ENCODE data around the gene PMIS2. TPM values are rescaled to one million over a fixed set of nuclear protein-coding genes. Genes with fewer than 3 reads are reported as not detected.

Gene PMIS2
- total RNA-seq, 1 donor from 2014 or later = not detected

DNA sequence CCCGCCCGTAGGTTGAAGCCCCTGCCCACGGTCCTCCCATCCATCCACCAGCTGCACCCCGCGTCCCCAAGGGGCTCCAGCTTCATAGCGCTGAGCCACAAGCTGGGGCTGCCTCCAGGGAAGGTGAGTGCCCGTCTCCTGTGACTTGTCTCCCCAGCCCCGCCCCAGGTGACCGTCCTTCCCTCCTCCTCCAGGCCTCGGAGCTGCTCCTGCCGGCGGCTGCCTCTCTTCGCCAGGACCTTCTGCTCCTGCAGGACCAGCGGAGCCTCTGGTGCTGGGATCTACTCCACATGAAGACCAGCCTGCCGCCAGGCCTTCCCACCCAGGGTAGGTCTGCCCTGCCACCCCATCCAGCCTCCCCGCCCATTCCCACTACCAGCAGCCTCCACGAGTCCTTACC, 34.0 kb downstream of the PMIS2 start:
- no peaks in the 10 kb centered on the region for H3K27me3 ChIP-seq (ENCODE audit: control insufficient read depth in 3 of 3, insufficient read depth in 3 of 3, low read length in 3 of 3)
- H3K9ac ChIP-seq (ENCODE audit: low read depth in 1 of 3, low read length in 3 of 3) = no peak overlapping the region
- H3K36me3 ChIP-seq (ENCODE audit: control insufficient read depth in 3 of 3, insufficient read depth in 3 of 3, low read length in 3 of 3) = peaks cover 13 to 20% (median 14%) of the 10 kb centered on the region in 3 donors

DNA sequence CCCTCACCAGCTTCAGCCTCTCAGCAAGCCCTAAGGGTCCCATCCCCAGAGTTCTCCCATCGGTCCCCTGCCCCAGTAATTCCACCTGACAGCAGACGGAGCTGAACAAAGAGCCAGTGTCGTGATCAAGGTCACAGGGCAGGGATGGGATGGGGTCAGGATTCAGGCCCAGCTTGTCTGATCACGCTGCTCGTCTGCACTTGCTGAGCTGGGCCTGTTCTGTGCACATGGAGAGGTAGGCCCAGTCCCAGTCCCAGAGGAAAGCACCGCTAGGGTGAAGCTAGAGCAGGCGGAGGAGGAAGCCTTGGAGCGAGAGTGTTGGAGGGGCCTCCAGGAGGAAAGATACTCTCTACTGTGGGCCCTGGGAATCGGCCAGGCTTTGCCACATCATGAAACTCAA, 35.7 kb downstream of the PMIS2 start:
- H3K36me3 ChIP-seq (ENCODE audit: control insufficient read depth in 3 of 3, insufficient read depth in 3 of 3, low read length in 3 of 3) = peaks cover 11 to 14% (median 13%) of the 10 kb centered on the region in 3 donors
- H3K4me1 ChIP-seq (ENCODE audit: control insufficient read depth in 3 of 3, insufficient read depth in 3 of 3, low read length in 3 of 3) = no peaks in the 10 kb centered on the region
- no peak overlapping the region for H3K9ac ChIP-seq (ENCODE audit: low read depth in 1 of 3, low read length in 3 of 3)
- no peaks in the 10 kb centered on the region for H3K27me3 ChIP-seq (ENCODE audit: control insufficient read depth in 3 of 3, insufficient read depth in 3 of 3, low read length in 3 of 3)
- no peaks in the 10 kb centered on the region for H3K9me3 ChIP-seq (ENCODE audit: control insufficient read depth in 3 of 3, low read length in 3 of 3)
- H3K4me3 ChIP-seq (ENCODE audit: low read length in 3 of 3) = no peak overlapping the region
- no peak overlapping the region for H3K27ac ChIP-seq (ENCODE audit: low read depth, low read length)

More for the DNA sequence above, 34.0 kb downstream of the PMIS2 start:
- Histone ChIP-seq H3K9me3 (ENCODE audit: control insufficient read depth in 3 of 3, low read length in 3 of 3) (no peaks in the 10 kb centered on the region), H3K4me1 (ENCODE audit: control insufficient read depth in 3 of 3, insufficient read depth in 3 of 3, low read length in 3 of 3) (no peaks in the 10 kb centered on the region), H3K4me3 (ENCODE audit: low read length in 3 of 3) (no peak overlapping the region), H3K27ac (ENCODE audit: low read depth, low read length) (no peak overlapping the region)

DNA sequence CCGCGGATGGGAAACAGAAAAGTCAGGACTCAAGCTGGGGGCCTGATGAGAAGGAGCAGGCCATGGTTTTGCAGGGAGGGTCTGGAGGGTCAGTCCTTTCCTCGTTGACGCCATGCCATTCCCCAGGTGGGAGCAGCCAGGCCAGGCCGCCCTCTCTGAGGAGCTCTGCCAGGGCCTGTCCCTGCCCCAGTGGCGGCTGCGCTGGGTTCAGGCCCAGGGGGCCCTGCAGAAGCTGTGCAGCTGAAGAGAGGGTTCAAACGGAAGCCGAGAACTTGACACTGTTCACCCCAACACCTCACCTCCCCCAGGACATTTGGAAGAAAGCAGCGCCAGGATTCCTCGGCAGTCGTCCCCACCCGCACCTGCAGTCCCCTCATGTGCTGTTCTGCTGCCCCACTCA, 36.8 kb downstream of the PMIS2 start:
- Histone ChIP-seq H3K36me3 (ENCODE audit: control insufficient read depth in 3 of 3, insufficient read depth in 3 of 3, low read length in 3 of 3) (peaks cover 6 to 11% (median 9%) of the 10 kb centered on the region in 3 donors), H3K4me1 (ENCODE audit: control insufficient read depth in 3 of 3, insufficient read depth in 3 of 3, low read length in 3 of 3) (peaks cover 0 to 2% (median 2%) of the 10 kb centered on the region in 3 donors), H3K9me3 (ENCODE audit: control insufficient read depth in 3 of 3, low read length in 3 of 3) (no peaks in the 10 kb centered on the region), H3K9ac (ENCODE audit: low read depth in 1 of 3, low read length in 3 of 3) (no peak overlapping the region), H3K4me3 (ENCODE audit: low read length in 3 of 3) (no peak overlapping the region), H3K27ac (ENCODE audit: low read depth, low read length) (no peak overlapping the region), H3K27me3 (ENCODE audit: control insufficient read depth in 3 of 3, insufficient read depth in 3 of 3, low read length in 3 of 3) (no peaks in the 10 kb centered on the region)

DNA sequence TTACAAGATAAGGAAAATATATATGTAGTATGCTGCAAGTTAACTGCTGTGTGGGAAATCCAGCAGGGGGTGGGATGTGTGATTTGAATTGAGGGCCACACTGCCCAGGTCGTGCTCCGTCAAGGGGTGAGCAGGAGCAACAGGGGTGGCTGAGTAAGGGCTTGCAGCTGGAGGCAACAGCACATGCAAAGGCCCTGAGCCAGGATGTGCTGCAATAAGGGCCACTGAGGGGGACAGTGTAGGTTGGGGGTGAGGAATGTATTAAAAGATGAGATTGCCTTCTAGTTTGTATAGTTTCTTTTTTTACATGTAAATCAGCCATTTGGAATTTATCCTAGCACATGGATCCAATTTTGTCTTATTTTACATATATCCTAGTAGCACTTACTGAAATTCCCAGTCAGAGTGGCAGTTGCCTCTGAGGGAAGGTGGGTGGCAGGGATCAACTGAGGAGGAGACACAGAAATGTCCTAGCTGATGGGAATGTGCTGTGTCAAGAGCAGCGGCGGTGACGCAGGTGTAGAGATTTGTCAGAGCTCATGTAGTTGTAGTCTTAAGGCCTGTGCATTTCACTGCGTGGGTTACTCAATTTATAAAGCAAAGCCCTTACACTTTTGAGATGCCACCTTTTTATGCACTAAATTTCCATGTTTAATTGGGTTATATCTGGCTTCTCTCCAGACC, 37.5 kb downstream of the PMIS2 start:
- Histone ChIP-seq H3K36me3 (ENCODE audit: control insufficient read depth in 3 of 3, insufficient read depth in 3 of 3, low read length in 3 of 3) (peaks cover 5 to 11% (median 7%) of the 10 kb centered on the region in 3 donors), H3K4me1 (ENCODE audit: control insufficient read depth in 3 of 3, insufficient read depth in 3 of 3, low read length in 3 of 3) (peaks cover 0 to 9% (median 7%) of the 10 kb centered on the region in 3 donors), H3K9me3 (ENCODE audit: control insufficient read depth in 3 of 3, low read length in 3 of 3) (no peaks in the 10 kb centered on the region), H3K4me3 (ENCODE audit: low read length in 3 of 3) (no peak overlapping the region), H3K9ac (ENCODE audit: low read depth in 1 of 3, low read length in 3 of 3) (no peak overlapping the region), H3K27me3 (ENCODE audit: control insufficient read depth in 3 of 3, insufficient read depth in 3 of 3, low read length in 3 of 3) (no peaks in the 10 kb centered on the region), H3K27ac (ENCODE audit: low read depth, low read length) (no peak overlapping the region)

DNA sequence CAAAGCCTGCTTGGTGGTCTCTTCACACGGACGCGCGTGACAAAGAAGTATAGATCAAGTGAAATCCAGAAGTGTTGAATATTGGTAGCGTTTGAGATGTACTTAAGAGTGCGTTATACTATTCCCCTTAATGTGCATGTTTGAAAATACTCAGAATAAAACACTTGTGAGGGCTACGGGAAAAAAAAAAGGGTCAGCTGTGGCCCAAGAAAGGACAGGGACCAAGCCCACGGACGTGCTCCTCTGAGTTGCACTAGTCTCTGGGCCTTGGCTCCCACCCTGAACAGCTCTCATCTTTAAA, 42.2 kb downstream of the PMIS2 start:
- H3K27me3 ChIP-seq (ENCODE audit: control insufficient read depth in 3 of 3, insufficient read depth in 3 of 3, low read length in 3 of 3) = no peaks in the 10 kb centered on the region
- H3K36me3 ChIP-seq (ENCODE audit: control insufficient read depth in 3 of 3, insufficient read depth in 3 of 3, low read length in 3 of 3) = peaks cover 29 to 31% (median 30%) of the 10 kb centered on the region in 3 donors
- H3K27ac ChIP-seq (ENCODE audit: low read depth, low read length) = peak overlapping the region; percentile 88
- H3K9ac ChIP-seq (ENCODE audit: low read depth in 1 of 3, low read length in 3 of 3) = peak overlapping the region; percentile 85 to 97 (median 90)
- peak overlapping the region; percentile 80 to 96 (median 94) for H3K4me3 ChIP-seq (ENCODE audit: low read length in 3 of 3)
- H3K4me1 ChIP-seq (ENCODE audit: control insufficient read depth in 3 of 3, insufficient read depth in 3 of 3, low read length in 3 of 3) = peaks cover 6 to 15% (median 14%) of the 10 kb centered on the region in 3 donors
- H3K9me3 ChIP-seq (ENCODE audit: control insufficient read depth in 3 of 3, low read length in 3 of 3) = no peaks in the 10 kb centered on the region

DNA sequence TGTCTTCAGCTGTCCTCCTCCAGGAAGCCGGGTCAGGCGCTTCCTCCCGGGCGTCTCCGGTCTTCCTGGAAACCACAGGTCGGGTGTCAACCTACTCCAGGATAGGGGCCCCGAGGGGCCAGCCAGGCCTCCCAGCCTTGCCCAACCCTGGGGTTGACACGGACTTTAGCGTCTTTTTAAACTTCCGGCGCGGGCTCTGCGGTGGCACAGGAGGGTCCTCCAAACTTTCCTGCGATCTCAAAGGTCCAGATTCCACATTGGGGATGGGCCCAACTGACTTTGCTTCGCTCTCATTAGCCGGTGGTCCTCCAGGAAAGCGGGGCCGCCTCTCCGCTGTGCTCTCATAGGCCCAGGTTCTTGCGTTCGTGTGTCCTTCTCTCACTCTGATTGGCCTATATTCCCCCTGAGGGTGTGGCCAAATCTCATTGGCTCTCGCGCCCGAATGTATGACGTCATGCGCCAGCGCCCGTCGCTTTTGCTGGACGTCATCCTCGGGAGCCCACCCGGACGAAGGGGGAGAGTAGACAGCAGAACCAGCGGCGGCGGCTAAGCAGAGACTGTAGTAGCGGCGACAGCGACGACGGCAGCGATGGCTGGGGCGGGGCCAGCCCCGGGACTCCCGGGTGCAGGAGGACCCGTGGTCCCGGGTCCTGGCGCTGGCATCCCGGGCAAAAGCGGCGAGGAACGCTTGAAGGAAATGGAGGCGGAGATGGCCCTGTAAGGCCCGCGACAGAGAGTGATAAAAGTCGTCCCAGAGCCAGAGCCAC, 42.8 kb downstream of the PMIS2 start, which contains the start of gene RBM42:
RBM42 (plus strand) TSS at position 472 of the 767 bp plus-strand sequence; CDS start at position 590, 118 bp downstream.
- Histone ChIP-seq H3K4me3 (ENCODE audit: low read length in 3 of 3) (peak within 1 kb of the TSS; percentile 94 to 97 (median 96)), H3K27me3 (ENCODE audit: control insufficient read depth in 3 of 3, insufficient read depth in 3 of 3, low read length in 3 of 3) (no peaks in the 10 kb centered on the region), H3K9ac (ENCODE audit: low read depth in 1 of 3, low read length in 3 of 3) (peak within 1 kb of the TSS; percentile 96 to 98 (median 97))

DNA sequence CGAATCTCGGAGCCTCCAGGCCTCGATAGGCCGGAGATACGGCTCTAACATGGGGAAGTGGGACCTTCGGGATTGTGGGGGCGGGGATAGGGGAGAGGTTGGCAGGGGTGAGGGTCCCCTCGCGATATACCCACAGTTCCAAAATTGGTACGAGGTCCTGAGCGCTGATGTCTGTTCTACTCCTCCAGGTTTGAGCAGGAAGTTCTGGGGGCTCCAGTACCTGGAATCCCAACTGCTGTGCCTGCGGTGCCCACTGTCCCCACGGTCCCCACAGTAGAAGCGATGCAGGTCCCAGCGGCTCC, 43.3 kb downstream of the PMIS2 start:
- H3K4me1 ChIP-seq (ENCODE audit: control insufficient read depth in 3 of 3, insufficient read depth in 3 of 3, low read length in 3 of 3) = peaks cover 6 to 15% (median 14%) of the 10 kb centered on the region in 3 donors
- peaks cover 36 to 41% (median 37%) of the 10 kb centered on the region in 3 donors for H3K36me3 ChIP-seq (ENCODE audit: control insufficient read depth in 3 of 3, insufficient read depth in 3 of 3, low read length in 3 of 3)
- peak overlapping the region; percentile 96 to 98 (median 97) for H3K9ac ChIP-seq (ENCODE audit: low read depth in 1 of 3, low read length in 3 of 3)
- no peaks in the 10 kb centered on the region for H3K9me3 ChIP-seq (ENCODE audit: control insufficient read depth in 3 of 3, low read length in 3 of 3)
- H3K27me3 ChIP-seq (ENCODE audit: control insufficient read depth in 3 of 3, insufficient read depth in 3 of 3, low read length in 3 of 3) = no peaks in the 10 kb centered on the region
- peak overlapping the region; percentile 94 to 97 (median 96) for H3K4me3 ChIP-seq (ENCODE audit: low read length in 3 of 3)
- peak overlapping the region; percentile 88 for H3K27ac ChIP-seq (ENCODE audit: low read depth, low read length)

More for the DNA sequence above, 42.8 kb downstream of the PMIS2 start, which contains the start of gene RBM42:
- no peaks in the 10 kb centered on the region for H3K9me3 ChIP-seq (ENCODE audit: control insufficient read depth in 3 of 3, low read length in 3 of 3)
- H3K27ac ChIP-seq (ENCODE audit: low read depth, low read length) = peak within 1 kb of the TSS; percentile 88
- peaks cover 6 to 15% (median 14%) of the 10 kb centered on the region in 3 donors for H3K4me1 ChIP-seq (ENCODE audit: control insufficient read depth in 3 of 3, insufficient read depth in 3 of 3, low read length in 3 of 3)
- peaks cover 32 to 35% (median 32%) of the 10 kb centered on the region in 3 donors for H3K36me3 ChIP-seq (ENCODE audit: control insufficient read depth in 3 of 3, insufficient read depth in 3 of 3, low read length in 3 of 3)

DNA sequence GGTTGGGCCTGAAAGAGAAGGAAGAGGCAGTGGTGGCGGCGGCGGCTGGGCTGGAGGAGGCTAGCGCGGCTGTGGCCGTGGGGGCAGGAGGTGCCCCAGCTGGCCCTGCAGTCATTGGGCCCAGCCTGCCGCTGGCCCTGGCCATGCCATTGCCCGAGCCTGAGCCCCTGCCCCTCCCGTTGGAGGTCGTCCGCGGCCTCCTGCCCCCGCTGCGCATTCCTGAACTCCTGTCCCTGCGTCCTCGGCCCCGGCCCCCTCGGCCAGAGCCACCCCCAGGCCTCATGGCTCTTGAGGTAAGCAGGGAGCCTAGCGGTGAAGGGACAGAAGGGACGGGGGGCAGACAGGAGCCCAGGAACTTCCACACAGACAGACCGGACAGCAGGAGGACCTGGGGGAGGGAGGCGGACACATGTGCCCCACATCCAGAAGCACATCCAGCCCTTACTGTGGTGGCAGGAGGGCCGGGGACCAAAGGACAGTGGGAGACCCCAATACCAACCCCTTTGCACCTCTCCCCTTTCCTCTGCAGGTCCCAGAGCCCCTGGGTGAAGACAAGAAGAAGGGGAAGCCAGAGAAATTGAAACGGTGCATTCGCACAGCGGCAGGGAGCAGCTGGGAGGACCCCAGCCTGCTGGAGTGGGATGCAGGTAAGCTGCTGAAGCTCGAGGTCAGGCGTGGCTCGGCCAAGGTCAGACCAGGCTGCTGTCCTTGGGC, 47.9 kb downstream of the PMIS2 start:
- Histone ChIP-seq H3K27ac (ENCODE audit: low read depth, low read length) (no peak overlapping the region), H3K4me1 (ENCODE audit: control insufficient read depth in 3 of 3, insufficient read depth in 3 of 3, low read length in 3 of 3) (peaks cover 4 to 8% (median 6%) of the 10 kb centered on the region in 3 donors), H3K27me3 (ENCODE audit: control insufficient read depth in 3 of 3, insufficient read depth in 3 of 3, low read length in 3 of 3) (no peaks in the 10 kb centered on the region), H3K9me3 (ENCODE audit: control insufficient read depth in 3 of 3, low read length in 3 of 3) (no peaks in the 10 kb centered on the region), H3K36me3 (ENCODE audit: control insufficient read depth in 3 of 3, insufficient read depth in 3 of 3, low read length in 3 of 3) (peaks cover 63 to 69% (median 68%) of the 10 kb centered on the region in 3 donors), H3K9ac (ENCODE audit: low read depth in 1 of 3, low read length in 3 of 3) (no peak overlapping the region), H3K4me3 (ENCODE audit: low read length in 3 of 3) (no peak overlapping the region)

DNA sequence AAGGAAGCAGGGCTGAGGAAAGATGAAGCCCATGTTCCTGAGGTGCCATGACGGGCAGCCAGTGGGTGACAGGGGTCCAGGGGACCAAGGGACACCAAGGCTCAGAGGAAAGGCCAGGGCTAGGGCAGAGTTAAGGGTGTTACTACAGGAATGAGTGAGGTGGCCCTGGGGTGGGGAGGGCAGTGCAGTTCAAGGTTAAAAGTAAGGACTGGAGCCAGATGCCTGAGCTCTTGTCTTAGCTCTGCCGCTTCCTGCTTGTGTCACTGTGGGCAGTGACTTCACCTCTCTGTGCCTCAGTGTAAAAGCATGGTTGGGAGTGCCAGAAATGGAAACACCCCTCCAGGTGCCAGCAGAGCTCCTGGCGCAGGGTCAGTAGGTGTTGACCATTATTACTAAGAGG, 50.7 kb downstream of the PMIS2 start:
- Histone ChIP-seq H3K27ac (ENCODE audit: low read depth, low read length) (no peak overlapping the region), H3K36me3 (ENCODE audit: control insufficient read depth in 3 of 3, insufficient read depth in 3 of 3, low read length in 3 of 3) (peaks cover 48 to 55% (median 54%) of the 10 kb centered on the region in 3 donors), H3K4me3 (ENCODE audit: low read length in 3 of 3) (no peak overlapping the region), H3K4me1 (ENCODE audit: control insufficient read depth in 3 of 3, insufficient read depth in 3 of 3, low read length in 3 of 3) (no peaks in the 10 kb centered on the region), H3K27me3 (ENCODE audit: control insufficient read depth in 3 of 3, insufficient read depth in 3 of 3, low read length in 3 of 3) (no peaks in the 10 kb centered on the region), H3K9me3 (ENCODE audit: control insufficient read depth in 3 of 3, low read length in 3 of 3) (no peaks in the 10 kb centered on the region), H3K9ac (ENCODE audit: low read depth in 1 of 3, low read length in 3 of 3) (no peak overlapping the region)
